Motor neuron (in vitro differentiated cells): ENCODE results near the gene ISCU. TPM values are rescaled to one million over a fixed set of nuclear protein-coding genes. Genes with fewer than 3 reads are reported as not detected.

ENCODE experiments used
- ATAC-seq, 8 experiments: fragments of 200-7000 bp; cut with Tn5 transposase; replicated peaks in 6 of 8; 2 replicates each; pipeline ENCODE4 v1.8.0; 2021; ENCODE audit warnings: mild to moderate bottlenecking in 8 of 8, moderate library complexity in 8 of 8
- H3K27ac ChIP-seq, 2 donors: fragments of 250-450 bp; sonication (Bioruptor Pico); 2 replicates each; pipeline ENCODE4 v1.9.0; 2021; ENCODE audit warnings: antibody characterized with exemption in 2 of 2, mild to moderate bottlenecking in 2 of 2, moderate library complexity in 1 of 2
- H3K4me1 ChIP-seq, 2 donors: fragments of 250-450 bp; sonication (Bioruptor Pico); replicated peaks in 1 of 2; 2 replicates each; pipeline ENCODE4 v1.6.1; 2021; ENCODE audit warnings: antibody characterized with exemption in 2 of 2, mild to moderate bottlenecking in 2 of 2, moderate library complexity in 1 of 2
- H3K4me3 ChIP-seq, 5 donors: fragments of 250-450 bp; sonication (Bioruptor Pico); 2 replicates each; pipeline ENCODE4 v1.9.0; 2021; ENCODE audit warnings: antibody characterized with exemption in 5 of 5, mild to moderate bottlenecking in 5 of 5, moderate library complexity in 4 of 5
- WGBS, 10 experiments: fragments of 450-650 bp; shearing (Covaris generic); methylation state at CpG; one replicate each; pipeline ENCODE4 v1.0.0; 2022; 5-methylcytosine and 5-hydroxymethylcytosine counted together
- in situ Hi-C, 9 experiments: fragments of 400-800 bp; cut with MboI; loops; one replicate each; pipeline ENCODE4 v1.15.0; 2021; ENCODE audit warnings: low sequenced_read_pairs in 9 of 9, low pct_unique_long_range_greater_than_20kb in 2 of 9; ENCODE audit not compliant: unreplicated experiment in 9 of 9
- total RNA-seq, 8 experiments: library from RNA; unstranded; fragments of 300-600 nt; gene quantifications; 2 replicates each; pipeline versions ENCODE4 v1.2.3 to v1.2.4, GENCODE V29; 2022

The ISCU gene
- total RNA-seq, 8 experiments from 2014 or later = 74.4 to 244 (median 90.2) TPM

DNA sequence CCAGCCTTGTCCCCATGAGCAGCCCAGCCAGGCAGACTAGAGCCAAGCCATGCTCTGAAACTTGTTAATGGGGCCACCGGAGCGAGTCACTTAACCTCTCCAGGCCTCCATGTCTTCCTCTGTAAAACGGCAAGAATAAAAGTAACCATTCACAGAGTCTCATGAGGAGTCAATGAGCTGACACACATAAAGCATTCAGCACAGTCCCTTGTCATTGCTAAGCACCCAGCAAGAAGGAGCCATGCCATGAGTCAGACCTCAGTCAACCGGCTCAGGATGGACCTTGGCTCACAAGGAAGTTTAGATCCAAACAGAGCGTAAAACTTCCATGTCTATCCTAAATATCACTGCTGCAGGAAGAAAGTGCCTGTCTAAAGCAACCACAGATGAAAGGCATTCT lies 36.7 kb upstream of the ISCU start:
- Histone ChIP-seq H3K4me3 (no peak overlapping the region), H3K4me1 (peaks cover 0 to 6% of the 10 kb centered on the region in 2 donors), H3K27ac (no peak overlapping the region)
- in situ Hi-C loops = loop anchor here in 1 of 9 experiments (25.0 kb wide), 1 partner anchor 788 kb away; no protein-coding TSS in a partner anchor
- 0 to 100% (median 83%) methylated on average over 1 to 5 of the region's 5 CpGs; no CpG with 5 or more reads in 1 of the 10 experiments for WGBS, 10 experiments
- ATAC-seq = no peak

GRCh38 chr12:108526482-108527165 lies 35.8 kb upstream of the ISCU start:
- peak in 5 of 8 experiments; percentile 11 to 74 (median 32) for ATAC-seq
- H3K4me3 ChIP-seq = no peak overlapping the region
- in situ Hi-C loops = loop anchor here in 1 of 9 experiments (25.0 kb wide), 1 partner anchor 789 kb away; no protein-coding TSS in a partner anchor
- H3K27ac ChIP-seq = no peak overlapping the region
- H3K4me1 ChIP-seq = peaks cover 0 to 6% of the 10 kb centered on the region in 2 donors
- whole genome bisulfite sequencing, 10 experiments = 19 to 82% (median 40%) methylated on average over 1 to 8 of the region's 10 CpGs; no CpG with 5 or more reads in 3 of the 10 experiments

DNA sequence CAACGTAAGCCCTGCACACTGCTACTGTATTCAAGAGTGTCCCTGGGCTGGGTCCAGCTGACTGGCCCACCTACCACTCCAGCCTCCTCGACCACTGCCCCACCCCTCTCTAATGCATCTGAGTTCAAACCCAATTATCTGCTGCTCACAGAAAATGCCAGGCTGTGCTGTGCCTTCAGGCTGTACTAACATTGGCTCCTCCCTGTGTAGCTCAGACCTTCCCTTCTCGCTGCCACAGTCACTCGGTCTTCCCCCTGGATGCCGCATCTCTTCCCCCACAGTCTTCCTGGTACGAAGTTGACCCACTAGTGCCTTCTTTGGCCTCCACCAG lies 35.3 kb upstream of the ISCU start:
- peak in 2 of 8 experiments; percentile 50 to 54 for ATAC-seq
- in situ Hi-C loops = loop anchor here in 1 of 9 experiments (25.0 kb wide), 1 partner anchor 790 kb away; no protein-coding TSS in a partner anchor
- WGBS, 10 experiments = 0 to 100% (median 90%) methylated on average over 1 to 4 of the region's 6 CpGs; no CpG with 5 or more reads in 3 of the 10 experiments
- H3K4me3 ChIP-seq = no peak overlapping the region
- H3K27ac ChIP-seq = no peak overlapping the region
- H3K4me1 ChIP-seq = peaks cover 0 to 6% of the 10 kb centered on the region in 2 donors

DNA sequence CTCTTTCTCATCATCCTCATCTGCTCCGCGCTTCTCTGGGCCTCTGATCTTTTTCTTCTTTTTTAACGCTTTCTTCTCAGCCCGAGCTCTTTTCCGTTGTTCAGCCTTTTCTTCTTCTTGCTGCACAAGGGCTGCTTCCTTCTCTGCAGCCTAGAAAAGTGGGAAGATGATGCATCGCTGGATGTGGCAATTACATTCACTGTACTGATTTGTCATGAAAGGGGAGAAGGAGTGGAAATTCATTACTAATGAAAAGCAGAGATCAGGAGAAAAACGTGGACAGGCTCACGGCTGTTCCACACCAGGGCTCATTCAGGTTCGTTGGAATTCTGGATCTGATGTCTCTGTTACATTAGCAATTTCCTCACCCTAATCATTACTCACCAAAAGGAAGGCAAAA lies 32.2 kb upstream of the ISCU start:
- no peak overlapping the region for H3K27ac ChIP-seq
- peaks cover 0 to 6% of the 10 kb centered on the region in 2 donors for H3K4me1 ChIP-seq
- in situ Hi-C loops = loop anchor here in 1 of 9 experiments (25.0 kb wide), 1 partner anchor 793 kb away; no protein-coding TSS in a partner anchor
- no peak overlapping the region for H3K4me3 ChIP-seq
- ATAC-seq = no peak
- WGBS, 10 experiments = 77 to 100% (median 93%) methylated on average over 3 to 9 of the region's 9 CpGs; no CpG with 5 or more reads in 1 of the 10 experiments

- in situ Hi-C loops = loop anchor here in 1 of 9 experiments (25.0 kb wide), 1 partner anchor 795 kb away; no protein-coding TSS in a partner anchor
- Histone ChIP-seq H3K4me3 (no peak overlapping the region), H3K4me1 (peaks cover 0 to under 1% of the 10 kb centered on the region in 2 donors), H3K27ac (no peak overlapping the region)
- ATAC-seq = peak in 1 of 8 experiments; percentile 44
- WGBS, 10 experiments = 78 to 100% (median 96%) methylated on average over 3 to 13 of the region's 15 CpGs; no CpG with 5 or more reads in 1 of the 10 experiments
Measured at GRCh38 chr12:108531929-108532848, 30.2 kb upstream of the ISCU start.

DNA sequence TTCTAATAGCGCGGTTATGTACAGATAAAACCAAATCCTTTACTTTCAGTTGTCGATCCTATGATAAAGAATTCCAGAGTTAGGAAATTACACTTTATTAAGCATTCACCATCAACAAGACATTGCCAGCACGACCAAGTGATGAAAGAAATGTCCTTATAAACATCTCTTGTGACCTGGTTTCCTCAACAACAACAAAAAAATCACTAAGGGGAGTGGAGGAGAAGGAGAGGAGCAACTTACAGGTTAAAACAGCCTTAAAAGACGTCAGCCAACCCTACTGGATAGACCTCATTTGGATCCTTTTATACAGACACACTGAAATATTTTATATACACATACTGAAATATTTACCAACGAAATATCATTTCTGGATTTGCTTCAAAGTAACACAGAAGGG lies 24.2 kb upstream of the ISCU start:
- ATAC-seq = no peak

GRCh38 chr12:108538616-108539195 lies 23.7 kb upstream of the ISCU start:
- no peak overlapping the region for H3K4me3 ChIP-seq
- H3K4me1 ChIP-seq = no peaks in the 10 kb centered on the region
- no peak overlapping the region for H3K27ac ChIP-seq
- in situ Hi-C loops = loop anchor here in 1 of 9 experiments (25.0 kb wide), 1 partner anchor 801 kb away; no protein-coding TSS in a partner anchor
- 71 to 100% (median 93%) methylated on average over 1 to 10 of the region's 10 CpGs for WGBS, 10 experiments
- ATAC-seq = no peak

More for the DNA sequence above, 24.2 kb upstream of the ISCU start:
- WGBS, 10 experiments = 66 to 93% (median 86%) methylated on average over 4 to 6 of the region's 6 CpGs; no CpG with 5 or more reads in 1 of the 10 experiments
- no peaks in the 10 kb centered on the region for H3K4me1 ChIP-seq
- H3K27ac ChIP-seq = no peak overlapping the region
- H3K4me3 ChIP-seq = no peak overlapping the region
- in situ Hi-C loops = loop anchor here in 1 of 9 experiments (25.0 kb wide), 1 partner anchor 801 kb away; no protein-coding TSS in a partner anchor

GRCh38 chr12:108542320-108542719 lies 20.1 kb upstream of the ISCU start:
- 50 to 100% (median 90%) methylated on average over 2 to 4 of the region's 4 CpGs for WGBS, 10 experiments
- Histone ChIP-seq H3K4me3 (no peak overlapping the region), H3K27ac (no peak overlapping the region), H3K4me1 (no peaks in the 10 kb centered on the region)
- in situ Hi-C loops = loop anchor here in 1 of 9 experiments (25.0 kb wide), 1 partner anchor 805 kb away; no protein-coding TSS in a partner anchor
- no peak for ATAC-seq

- no peaks in the 10 kb centered on the region for H3K4me1 ChIP-seq
- H3K4me3 ChIP-seq = no peak overlapping the region
- no peak for ATAC-seq
- WGBS, 10 experiments = 44 to 100% (median 86%) methylated on average over 1 to 3 of the region's 3 CpGs; no CpG with 5 or more reads in 1 of the 10 experiments
- in situ Hi-C loops = loop anchor here in 1 of 9 experiments (25.0 kb wide), 1 partner anchor 806 kb away; no protein-coding TSS in a partner anchor
- no peak overlapping the region for H3K27ac ChIP-seq
Measured at GRCh38 chr12:108543652-108544051, 18.7 kb upstream of the ISCU start.

DNA sequence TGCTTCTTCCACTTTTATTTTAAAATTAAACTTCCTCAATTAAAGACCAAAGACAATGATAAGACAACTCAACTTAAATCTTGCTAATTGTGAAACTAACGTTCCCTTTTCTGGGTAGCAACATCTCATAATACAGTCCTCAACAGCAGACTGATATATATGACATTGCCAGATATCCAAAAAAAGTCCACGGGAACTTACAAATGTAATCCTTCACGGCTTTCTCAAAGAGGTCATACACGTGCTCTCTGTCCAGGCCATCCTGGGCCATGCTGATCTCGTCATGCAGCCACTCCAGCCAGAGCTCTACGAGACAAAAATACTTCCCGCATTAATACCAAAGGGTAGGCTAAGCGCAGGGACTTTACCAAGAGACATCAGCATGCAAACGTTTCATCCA lies 14.7 kb upstream of the ISCU start:
- 73 to 100% (median 89%) methylated on average over 4 to 9 of the region's 9 CpGs; no CpG with 5 or more reads in 1 of the 10 experiments for WGBS, 10 experiments
- no peak overlapping the region for H3K4me3 ChIP-seq
- in situ Hi-C loops = loop anchor here in 1 of 9 experiments (25.0 kb wide), 1 partner anchor 810 kb away; no protein-coding TSS in a partner anchor
- no peak overlapping the region for H3K27ac ChIP-seq
- no peaks in the 10 kb centered on the region for H3K4me1 ChIP-seq
- ATAC-seq = no peak

DNA sequence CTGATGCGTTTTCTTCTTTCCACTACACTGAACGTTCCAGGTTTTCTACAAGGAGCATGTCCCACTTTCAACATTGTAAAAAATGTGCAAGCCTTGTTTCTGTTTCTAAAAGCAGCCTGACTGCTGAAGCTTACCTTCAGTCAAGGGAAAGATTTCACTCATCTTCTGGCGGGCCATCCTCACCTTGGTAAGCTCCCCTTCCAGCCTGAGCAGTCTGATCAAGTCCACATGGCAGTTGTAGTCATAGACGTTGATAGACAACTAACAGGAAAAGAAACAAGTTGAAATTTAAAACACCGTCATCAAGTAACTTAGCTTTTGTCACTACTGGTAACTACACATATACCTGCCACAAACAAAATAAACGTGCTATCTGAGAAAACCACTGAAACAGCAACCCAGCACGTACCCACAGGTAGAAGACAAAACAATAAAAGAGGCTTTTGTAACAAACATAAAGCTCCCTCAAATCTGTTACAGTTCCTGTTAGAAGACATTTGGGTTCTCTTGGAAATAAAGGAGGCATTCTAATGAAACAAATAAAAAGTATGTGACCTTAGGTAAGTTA lies 13.4 kb upstream of the ISCU start:
- H3K27ac ChIP-seq = no peak overlapping the region
- ATAC-seq = no peak
- H3K4me3 ChIP-seq = no peak overlapping the region
- in situ Hi-C loops = loop anchor here in 1 of 9 experiments (25.0 kb wide), 1 partner anchor 812 kb away; no protein-coding TSS in a partner anchor
- no peaks in the 10 kb centered on the region for H3K4me1 ChIP-seq
- WGBS, 10 experiments = 18 to 91% (median 77%) methylated on average over 3 to 7 of the region's 7 CpGs; no CpG with 5 or more reads in 1 of the 10 experiments

DNA sequence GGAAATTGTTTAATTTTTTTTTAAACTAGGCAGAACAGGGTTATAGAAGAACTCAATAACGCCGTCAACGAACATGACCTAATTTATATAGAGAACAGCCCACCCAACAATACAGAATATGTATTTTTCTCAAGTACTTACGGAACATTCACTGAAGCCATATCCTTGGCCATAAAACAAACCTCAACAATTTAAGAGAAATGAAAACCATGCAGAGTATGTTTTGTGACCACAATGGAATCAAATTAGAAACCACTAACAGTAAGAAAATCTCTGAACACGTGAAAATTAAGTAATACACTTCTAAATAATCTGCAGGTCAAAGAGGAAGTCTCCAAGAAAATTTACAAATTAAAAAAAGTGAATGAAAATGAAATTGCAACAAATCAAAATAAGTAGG lies 10.9 kb upstream of the ISCU start:
- no peak overlapping the region for H3K27ac ChIP-seq
- peaks cover 0 to 3% of the 10 kb centered on the region in 2 donors for H3K4me1 ChIP-seq
- in situ Hi-C loops = no loop called here
- ATAC-seq = no peak
- WGBS, 10 experiments = 41 to 100% (median 92%) methylated on average over 1 to 5 of the region's 5 CpGs
- H3K4me3 ChIP-seq = no peak overlapping the region
